OCI-LY1 (cell line): ENCODE results near the gene BBS9.

Experiments used
- H2AFZ ChIP-seq: fragments of 200-600 bp; sonication (generic), shearing (Covaris generic); 2 replicates; pipeline ENCODE4 v1.6.0; 2014; ENCODE audit warnings: antibody characterized with exemption, mild to moderate bottlenecking, low read length
- H3F3A ChIP-seq: fragments of 200-600 bp; sonication (generic), shearing (Covaris generic); 2 replicates; pipeline ENCODE4 v1.6.0; 2014; ENCODE audit warnings: mild to moderate bottlenecking, antibody characterized with exemption, low read length, moderate library complexity; ENCODE audit not compliant: insufficient read depth
- H3K27ac ChIP-seq: fragments of 200-600 bp; sonication (generic); 2 replicates; pipeline ENCODE4 v1.5.1; 2014; ENCODE audit warnings: low read length, mixed run types, mild to moderate bottlenecking, low read depth; ENCODE audit not compliant: poor library complexity, severe bottlenecking
- H3K27me3 ChIP-seq: fragments of 200-600 bp; sonication (generic); 2 replicates; pipeline ENCODE4 v1.6.0; 2014; ENCODE audit warnings: antibody characterized with exemption, mild to moderate bottlenecking, low read length, moderate library complexity; ENCODE audit not compliant: insufficient read depth
- H3K36me3 ChIP-seq: fragments of 200-600 bp; sonication (generic); 2 replicates; pipeline ENCODE4 v1.6.1; 2014; ENCODE audit warnings: mild to moderate bottlenecking, antibody characterized with exemption, low read length, moderate library complexity, mixed read lengths; ENCODE audit not compliant: insufficient read depth
- H3K4me1 ChIP-seq: fragments of 200-600 bp; sonication (generic); 2 replicates; pipeline ENCODE4 v1.5.1; 2014; ENCODE audit warnings: mild to moderate bottlenecking, low read length, moderate library complexity; ENCODE audit not compliant: insufficient read depth, severe bottlenecking
- H3K4me2 ChIP-seq: fragments of 200-600 bp; sonication (generic), shearing (Covaris generic); 2 replicates; pipeline ENCODE4 v1.6.1; 2014; ENCODE audit warnings: low read length
- H3K4me3 ChIP-seq: fragments of 200-600 bp; sonication (generic); 2 replicates; pipeline ENCODE4 v1.5.1; 2014; ENCODE audit warnings: low read length, low read depth, mild to moderate bottlenecking, mixed read lengths; ENCODE audit not compliant: poor library complexity, severe bottlenecking
- H3K79me2 ChIP-seq: fragments of 200-600 bp; shearing (Covaris generic); 2 replicates; pipeline ENCODE4 v1.6.1; 2016; ENCODE audit warnings: mixed run types, low read length, mixed read lengths; ENCODE audit not compliant: insufficient read depth
- H3K9ac ChIP-seq: fragments of 200-600 bp; sonication (generic), shearing (Covaris generic); 2 replicates; pipeline ENCODE4 v1.6.1; 2014; ENCODE audit warnings: mild to moderate bottlenecking, low read length, mixed read lengths
- H3K9me2 ChIP-seq: fragments of 200-600 bp; sonication (generic), shearing (Covaris generic); 2 replicates; pipeline ENCODE4 v1.6.1; 2014; ENCODE audit warnings: low read depth, mild to moderate bottlenecking, low read length, mixed read lengths
- H3K9me3 ChIP-seq: fragments of 200-600 bp; shearing (Covaris generic); 2 replicates; pipeline ENCODE4 v1.6.1; 2014; ENCODE audit warnings: low read length, mixed read lengths
- H4K20me1 ChIP-seq: fragments of 200-600 bp; sonication (generic), shearing (Covaris generic); 2 replicates; pipeline ENCODE4 v1.6.0; 2016; ENCODE audit warnings: mild to moderate bottlenecking, low read length; ENCODE audit not compliant: insufficient read depth
- EZH2 ChIP-seq: fragments of 200-600 bp; sonication (generic), shearing (Covaris generic); IDR thresholded peaks from 2 replicates; pipeline ENCODE4 v1.8.0; 2017; ENCODE audit warnings: borderline replicate concordance, mixed run types, mild to moderate bottlenecking, antibody characterized with exemption, low read length, moderate library complexity, mixed read lengths
- TF ChIP-seq, protein P1 (sequence below): fragments of 200-600 bp; sonication (generic), shearing (Covaris generic); IDR thresholded peaks from 2 replicates; pipeline ENCODE4 v1.5.1; 2017; ENCODE audit warnings: mild to moderate bottlenecking, antibody characterized with exemption, low read length, moderate library complexity, mixed read lengths

BBS9 gene

GRCh38 chr7:33597181-33597580, 467.8 kb downstream of the BBS9 start:
- H3F3A ChIP-seq, result no peaks in the 10 kb centered on the region
- H3K4me1 ChIP-seq, result no peaks in the 10 kb centered on the region
- no peak for TF ChIP-seq EZH2
- TF ChIP-seq, protein P1, sequence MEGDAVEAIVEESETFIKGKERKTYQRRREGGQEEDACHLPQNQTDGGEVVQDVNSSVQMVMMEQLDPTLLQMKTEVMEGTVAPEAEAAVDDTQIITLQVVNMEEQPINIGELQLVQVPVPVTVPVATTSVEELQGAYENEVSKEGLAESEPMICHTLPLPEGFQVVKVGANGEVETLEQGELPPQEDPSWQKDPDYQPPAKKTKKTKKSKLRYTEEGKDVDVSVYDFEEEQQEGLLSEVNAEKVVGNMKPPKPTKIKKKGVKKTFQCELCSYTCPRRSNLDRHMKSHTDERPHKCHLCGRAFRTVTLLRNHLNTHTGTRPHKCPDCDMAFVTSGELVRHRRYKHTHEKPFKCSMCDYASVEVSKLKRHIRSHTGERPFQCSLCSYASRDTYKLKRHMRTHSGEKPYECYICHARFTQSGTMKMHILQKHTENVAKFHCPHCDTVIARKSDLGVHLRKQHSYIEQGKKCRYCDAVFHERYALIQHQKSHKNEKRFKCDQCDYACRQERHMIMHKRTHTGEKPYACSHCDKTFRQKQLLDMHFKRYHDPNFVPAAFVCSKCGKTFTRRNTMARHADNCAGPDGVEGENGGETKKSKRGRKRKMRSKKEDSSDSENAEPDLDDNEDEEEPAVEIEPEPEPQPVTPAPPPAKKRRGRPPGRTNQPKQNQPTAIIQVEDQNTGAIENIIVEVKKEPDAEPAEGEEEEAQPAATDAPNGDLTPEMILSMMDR, result no peak
- H4K20me1 ChIP-seq, result no peaks in the 10 kb centered on the region
- H3K36me3 ChIP-seq, result no peaks in the 10 kb centered on the region
- H2AFZ ChIP-seq, result no peak overlapping the region
- no peaks in the 10 kb centered on the region for H3K79me2 ChIP-seq
- no peaks in the 10 kb centered on the region for H3K9me2 ChIP-seq
- H3K9me3 ChIP-seq, result no peaks in the 10 kb centered on the region
- no peaks in the 10 kb centered on the region for H3K27me3 ChIP-seq
- H3K4me2 ChIP-seq, result no peak overlapping the region
- H3K4me3 ChIP-seq, result no peak overlapping the region
- no peak overlapping the region for H3K27ac ChIP-seq
- no peak overlapping the region for H3K9ac ChIP-seq

GRCh38 chr7:33601101-33601500, 471.7 kb downstream of the BBS9 start:
- H3K9me2 ChIP-seq, result no peaks in the 10 kb centered on the region

DNA sequence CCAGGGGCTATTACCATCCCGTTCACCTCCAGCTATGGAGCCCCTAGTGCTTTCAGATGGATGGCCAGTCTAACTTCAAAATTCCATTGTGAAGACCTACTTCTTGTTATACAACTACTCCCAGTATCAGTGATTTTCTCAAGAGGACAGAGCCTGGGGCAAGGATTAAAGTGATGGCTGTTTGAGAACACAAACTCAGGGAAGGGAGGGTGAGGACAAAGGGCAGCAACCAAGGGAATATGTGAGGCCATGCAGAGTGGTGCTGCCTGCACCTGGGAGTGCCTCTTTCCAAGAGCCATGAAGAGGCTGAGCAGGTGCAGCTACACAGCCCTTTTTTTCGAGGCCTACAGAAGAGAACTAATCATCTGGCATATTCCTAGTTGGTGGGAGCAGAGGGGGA, 472.5 kb downstream of the BBS9 start:
- H3K9me2 ChIP-seq, result no peaks in the 10 kb centered on the region
- H3K27me3 ChIP-seq, result no peaks in the 10 kb centered on the region
- no peaks in the 10 kb centered on the region for H3K4me1 ChIP-seq
- TF ChIP-seq, protein P1, result no peak
- TF ChIP-seq EZH2, result no peak
- H3K4me2 ChIP-seq, result no peak overlapping the region
- no peaks in the 10 kb centered on the region for H3K79me2 ChIP-seq
- H2AFZ ChIP-seq, result no peak overlapping the region
- H3F3A ChIP-seq, result no peaks in the 10 kb centered on the region
- no peak overlapping the region for H3K9ac ChIP-seq
- H3K4me3 ChIP-seq, result no peak overlapping the region
- H3K36me3 ChIP-seq, result no peaks in the 10 kb centered on the region
- H4K20me1 ChIP-seq, result no peaks in the 10 kb centered on the region
- H3K9me3 ChIP-seq, result no peaks in the 10 kb centered on the region
- no peak overlapping the region for H3K27ac ChIP-seq

More at GRCh38 chr7:33601101-33601500, 471.7 kb downstream of the BBS9 start:
- Histone ChIP-seq H2AFZ (no peak overlapping the region), H3K27ac (no peak overlapping the region), H4K20me1 (no peaks in the 10 kb centered on the region), H3K4me2 (no peak overlapping the region), H3K27me3 (no peaks in the 10 kb centered on the region), H3K9me3 (no peaks in the 10 kb centered on the region), H3K4me1 (no peaks in the 10 kb centered on the region), H3F3A (no peaks in the 10 kb centered on the region), H3K9ac (no peak overlapping the region), H3K79me2 (no peaks in the 10 kb centered on the region), H3K36me3 (no peaks in the 10 kb centered on the region), H3K4me3 (no peak overlapping the region)
- TF ChIP-seq EZH2, result no peak
- TF ChIP-seq, protein P1, result no peak
